HG03103 (cell line): Measurements from ENCODE around the gene MEG3.

Source experiments
- ATAC-seq: cut with Tn5 transposase; IDR thresholded peaks from one replicate; pipeline ENCODE4 v1.9.1; 2021; ENCODE audit warnings: low read depth; ENCODE audit not compliant: unreplicated experiment

Gene MEG3

GRCh38 chr14:100825713-100826331 lies at the start of gene MEG3:
Gene MEG3, plus strand, starts transcription at chr14:100826118.
- ATAC-seq, result no peak

- no peak for ATAC-seq
Observed at GRCh38 chr14:100776681-100777365, 49.1 kb upstream of the MEG3 start.

DNA sequence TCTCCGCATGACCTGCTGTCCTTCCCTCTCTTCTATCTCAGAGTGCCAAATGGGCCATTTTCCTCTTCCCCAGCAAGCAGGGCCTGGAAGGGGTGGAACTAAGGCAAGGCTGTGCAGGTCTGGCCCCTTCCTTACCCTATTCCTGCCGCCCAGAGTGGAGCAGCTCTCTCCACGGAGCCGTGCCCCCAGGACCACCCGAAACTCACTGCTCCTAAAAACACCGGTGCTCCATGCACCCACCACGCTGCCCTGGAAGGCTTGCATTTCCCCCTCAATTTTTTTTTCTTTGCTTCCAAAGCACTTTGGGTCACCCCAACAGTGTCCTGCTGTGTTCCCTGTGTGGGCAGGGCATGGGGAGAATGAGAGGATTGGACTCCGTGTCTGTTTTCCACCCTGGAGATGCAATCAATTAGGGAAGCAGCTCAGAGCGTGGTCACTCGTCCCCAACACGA lies 48.5 kb upstream of the MEG3 start:
- ATAC-seq, result no peak

DNA sequence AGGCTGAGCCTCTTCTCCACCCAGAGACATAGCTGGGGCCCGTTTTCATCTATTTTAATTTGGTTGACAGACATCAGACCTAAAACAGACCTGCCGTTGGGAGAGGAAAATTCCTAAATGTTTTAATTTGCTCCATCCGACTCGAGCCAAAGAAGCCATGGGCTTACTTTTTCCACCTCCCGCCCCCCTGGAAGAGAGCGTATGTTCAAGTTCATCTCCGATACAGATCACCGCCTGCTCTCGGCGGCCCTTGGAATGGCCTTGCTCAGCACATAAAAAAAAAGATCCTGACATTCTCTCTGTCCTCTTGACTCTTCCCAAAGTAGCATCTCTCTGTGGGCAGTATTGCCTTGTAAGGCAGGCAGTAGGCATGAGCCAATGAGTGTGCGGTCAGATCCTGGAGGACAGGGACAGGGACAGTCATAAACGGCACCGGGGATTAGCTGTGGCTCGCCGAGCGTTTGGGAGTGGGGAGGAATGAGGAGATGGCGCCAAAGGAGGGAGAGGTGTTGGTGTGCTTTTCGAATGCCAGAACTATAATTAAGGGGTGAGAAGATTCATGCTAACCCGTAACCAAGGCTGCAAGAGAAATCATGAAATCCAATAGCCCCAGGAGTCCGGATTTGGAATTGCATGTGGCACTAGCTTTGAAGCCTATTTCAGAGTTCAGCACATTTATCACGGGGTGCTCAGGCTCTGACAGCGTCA lies 47.9 kb upstream of the MEG3 start:
- no peak for ATAC-seq

DNA sequence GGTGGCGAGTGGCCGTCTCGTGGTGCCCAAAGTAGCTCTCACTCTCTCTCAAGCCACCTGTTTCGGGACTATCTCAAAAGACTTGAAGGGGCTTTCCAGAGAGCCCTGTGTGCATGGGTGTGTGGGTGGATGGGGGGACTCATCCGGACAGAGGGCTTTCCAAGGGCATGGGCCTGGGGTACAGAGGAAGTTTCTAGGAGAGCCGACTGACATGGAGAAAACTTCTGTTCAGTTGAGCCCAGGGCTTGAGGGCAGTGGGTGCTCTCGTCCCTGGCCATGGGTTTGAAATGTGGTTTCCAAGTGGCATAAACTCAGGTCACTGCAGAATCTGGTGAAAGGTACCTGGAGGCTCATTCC lies 47.4 kb upstream of the MEG3 start:
- no peak for ATAC-seq

DNA sequence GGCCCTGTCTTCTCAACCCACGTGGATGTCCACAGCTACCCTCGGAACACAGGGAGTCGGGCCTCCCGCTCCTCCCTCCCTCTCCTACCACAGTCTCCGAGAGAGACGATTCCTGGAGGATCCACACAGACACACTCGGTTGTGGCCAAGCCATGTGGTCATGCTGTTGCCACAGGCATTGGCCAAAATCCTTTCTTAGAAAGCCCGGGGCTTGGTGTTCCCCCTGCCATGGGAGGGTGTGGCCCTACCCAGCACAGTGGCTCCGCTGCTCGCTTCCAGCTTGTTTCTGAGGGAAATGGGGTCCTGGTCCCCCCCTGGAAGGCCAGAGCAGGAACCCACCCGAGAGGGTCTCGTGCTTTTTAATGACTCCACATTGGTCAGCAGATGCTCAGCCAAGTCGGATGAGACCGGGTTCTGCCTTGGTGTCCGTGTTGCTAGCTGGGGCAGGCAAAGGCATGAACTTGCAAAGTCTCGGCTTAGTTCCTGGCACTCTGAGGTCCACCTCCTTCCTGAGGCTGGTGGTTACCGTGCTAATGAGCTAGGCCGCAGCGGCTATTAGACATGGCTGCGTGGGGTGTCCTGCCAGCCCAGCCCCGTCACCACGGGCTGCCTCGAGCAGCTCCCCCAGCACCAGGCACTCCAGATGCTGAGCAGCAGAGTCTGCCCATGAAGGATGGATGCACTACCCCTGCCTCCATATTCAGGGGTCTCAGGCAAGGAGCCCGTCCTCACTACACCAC lies 46.8 kb upstream of the MEG3 start:
- ATAC-seq, result no peak

DNA sequence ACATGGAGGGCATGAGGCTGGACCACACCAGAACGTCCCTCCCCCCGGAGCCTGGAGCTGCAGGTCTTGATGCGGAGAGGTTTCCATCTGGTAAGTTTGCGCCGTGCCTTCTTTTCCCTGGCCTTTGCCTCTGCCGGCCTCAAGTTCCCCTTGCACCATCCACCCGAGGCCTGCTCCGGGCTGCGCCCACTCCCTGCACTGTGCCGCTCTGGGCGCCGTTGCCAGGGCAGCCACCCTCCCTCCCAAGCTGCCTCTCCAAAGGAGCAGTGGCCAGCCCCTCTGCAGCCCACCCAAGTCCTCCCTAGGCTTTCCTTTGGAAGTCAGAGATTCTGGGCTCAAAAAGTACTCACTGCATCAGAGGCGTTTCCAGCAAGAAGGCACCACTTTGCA lies 46.2 kb upstream of the MEG3 start:
- no peak for ATAC-seq

DNA sequence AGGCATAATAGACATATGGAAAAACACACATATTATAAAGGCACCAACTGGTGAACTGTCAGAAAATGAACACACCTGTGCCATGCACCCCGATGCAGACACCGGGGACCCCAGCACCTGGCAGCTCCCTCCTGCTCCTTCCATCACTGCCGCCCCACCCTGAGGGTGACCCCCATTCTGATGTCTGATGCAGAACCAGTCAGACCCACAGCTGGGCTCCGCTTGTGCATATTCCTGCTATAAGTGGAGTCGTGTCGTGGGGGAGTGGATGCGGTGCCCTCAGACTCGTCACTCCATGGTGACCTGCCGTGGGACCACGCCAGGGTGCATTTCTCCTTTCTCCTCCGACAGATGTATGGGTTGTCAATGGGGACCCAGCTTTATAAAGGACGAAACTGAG lies 45.7 kb upstream of the MEG3 start:
- no peak for ATAC-seq

- no peak for ATAC-seq
Observed at GRCh38 chr14:100780646-100781355, 45.1 kb upstream of the MEG3 start.

GRCh38 chr14:100781952-100782351 lies 44.0 kb upstream of the MEG3 start:
- no peak for ATAC-seq

- ATAC-seq, result no peak
Observed at GRCh38 chr14:100782516-100783320, 43.2 kb upstream of the MEG3 start.

GRCh38 chr14:100783630-100784370 lies 42.1 kb upstream of the MEG3 start:
- ATAC-seq, result no peak

DNA sequence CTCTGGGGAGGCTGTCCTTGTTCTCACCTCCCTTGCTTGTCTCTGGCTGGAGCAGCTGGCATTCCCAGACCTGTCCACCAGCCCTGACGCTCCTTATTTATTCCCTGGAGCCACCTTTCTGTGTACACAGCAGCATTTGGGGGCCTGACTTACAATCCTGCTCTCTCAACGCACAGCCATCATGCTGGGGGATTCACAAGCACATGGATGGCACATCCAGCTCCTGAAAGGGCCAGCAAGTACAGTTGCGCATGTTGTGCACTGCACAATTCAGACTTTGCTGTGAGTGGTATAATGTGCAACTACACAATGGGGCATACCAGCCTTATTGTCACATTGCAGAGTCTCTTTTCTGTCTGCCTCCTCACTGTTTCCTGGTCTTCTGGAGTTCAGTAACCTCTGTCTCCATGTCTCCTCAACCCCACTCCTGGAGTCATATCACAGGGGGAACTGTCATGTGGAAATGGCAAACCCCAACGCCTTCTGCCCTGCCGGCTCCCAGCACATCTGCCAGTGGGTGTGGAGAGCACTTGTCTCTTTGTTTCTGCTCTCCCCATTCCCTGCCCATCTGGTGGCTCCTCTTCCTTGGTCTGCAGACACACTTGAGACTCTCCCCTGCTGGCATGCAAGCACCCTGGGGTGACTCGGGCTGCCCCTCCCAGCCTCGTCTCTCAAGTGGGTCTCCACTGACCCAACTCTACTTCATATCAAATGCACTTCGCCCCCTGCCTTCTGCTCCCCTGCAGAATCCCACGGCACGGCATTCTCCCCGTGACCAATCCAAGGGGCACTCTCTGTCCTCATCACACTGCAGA lies 41.2 kb upstream of the MEG3 start:
- ATAC-seq, result no peak

DNA sequence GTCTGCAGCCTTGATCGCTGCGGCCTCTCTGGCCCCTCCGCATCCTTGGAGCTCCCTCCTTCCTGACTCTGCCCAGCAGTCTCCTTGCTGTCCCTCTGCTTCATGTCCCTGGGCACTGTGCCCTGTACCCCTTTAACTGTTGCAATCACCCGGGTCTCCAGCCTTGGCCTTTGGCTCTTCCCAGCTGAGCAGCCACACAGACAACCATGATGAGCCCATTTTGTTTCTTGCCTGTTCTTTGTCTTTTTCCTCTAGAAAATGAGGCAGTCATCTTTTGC lies 40.6 kb upstream of the MEG3 start:
- ATAC-seq, result no peak

DNA sequence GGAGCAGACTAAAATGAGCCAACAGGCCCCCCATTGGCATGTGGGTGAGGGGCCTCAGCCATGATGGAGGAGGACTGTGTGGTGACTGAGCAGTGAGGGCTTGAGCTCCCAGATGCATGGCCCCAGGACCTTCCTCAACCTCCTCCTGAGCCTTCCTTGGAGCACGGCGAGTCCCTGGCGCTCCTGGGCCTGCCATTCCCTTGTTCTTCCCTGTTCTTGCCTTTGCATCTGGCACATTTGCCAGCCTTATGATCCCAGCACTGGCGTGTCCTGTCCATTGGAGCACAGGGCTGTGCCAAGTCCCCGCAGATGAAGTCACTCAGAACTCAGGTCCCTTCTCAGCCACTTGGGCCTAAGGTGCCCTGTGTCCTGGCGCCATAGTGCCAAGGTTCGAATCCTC lies 40.3 kb upstream of the MEG3 start:
- ATAC-seq, result no peak

DNA sequence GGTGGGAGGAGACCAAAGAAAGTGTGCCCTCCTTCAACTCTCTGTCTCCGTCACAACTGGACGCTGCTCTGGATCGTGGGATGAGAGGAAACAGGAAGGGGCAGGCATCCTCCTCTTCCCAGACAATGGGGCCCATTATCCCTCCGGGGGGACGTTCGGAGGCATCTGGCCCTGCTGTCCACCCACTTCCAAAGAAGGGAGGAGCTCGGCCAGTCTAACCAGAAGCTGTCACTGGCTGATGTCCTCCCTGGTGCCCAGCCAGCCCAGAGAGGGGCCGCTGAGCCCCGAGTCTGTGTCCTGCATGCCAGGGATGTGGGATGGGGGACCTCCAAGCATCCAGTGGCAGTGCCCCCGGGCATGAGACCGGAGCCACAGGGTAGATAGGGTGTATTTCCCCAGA lies 39.8 kb upstream of the MEG3 start:
- ATAC-seq, result no peak

- no peak for ATAC-seq
Observed at GRCh38 chr14:100786576-100787219, 39.2 kb upstream of the MEG3 start.

DNA sequence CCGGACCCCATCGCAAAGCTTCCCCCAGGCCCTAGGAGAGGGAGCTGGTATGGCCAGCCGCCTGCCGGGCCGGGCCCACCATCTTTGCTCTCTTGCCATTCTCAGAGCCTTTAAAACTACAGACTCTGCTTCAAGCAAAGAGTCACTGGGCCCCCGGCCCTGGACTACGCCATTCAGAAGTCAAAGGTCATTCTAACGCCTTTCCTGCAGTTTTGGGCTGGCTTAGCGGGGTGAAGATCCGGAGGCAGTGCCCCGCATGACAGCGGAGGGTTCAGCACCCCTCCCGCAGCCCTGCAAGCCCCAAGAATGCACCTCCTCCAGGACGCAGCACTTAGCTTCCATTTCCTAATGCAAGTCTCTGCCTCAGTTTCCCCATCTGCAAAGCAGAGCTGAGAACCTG lies 38.3 kb upstream of the MEG3 start:
- no peak for ATAC-seq
